Neural progenitor cell (in vitro differentiated cells): ENCODE data around the gene RAP1A. TPM values are rescaled to one million over a fixed set of nuclear protein-coding genes. Genes with fewer than 3 reads are reported as not detected.
"Not testable (repeated sequence)": the region's sequence is repeated elsewhere in the genome, so short reads cannot be mapped to it uniquely, and the experiment has no call there.

Experiments
- DNase-seq: peaks from one replicate; pipeline ENCODE4 v3.0.0-alpha.2; 2016; ENCODE audit warnings: low spot score
- H2AFZ ChIP-seq: fragments of 200-600 bp; sonication (generic); replicated peaks from 2 replicates; pipeline ENCODE4 v1.6.1; 2016; ENCODE audit warnings: antibody characterized with exemption
- H3F3A ChIP-seq: fragments of 200-600 bp; sonication (generic); 2 replicates; pipeline ENCODE4 v1.6.1; 2016; ENCODE audit warnings: antibody characterized with exemption, low read depth
- H3K27ac ChIP-seq: fragments of 200-600 bp; sonication (generic); 2 replicates; pipeline ENCODE4 v1.5.1; 2016; ENCODE audit warnings: mild to moderate bottlenecking
- H3K27me3 ChIP-seq: fragments of 200-600 bp; sonication (generic); 2 replicates; pipeline ENCODE4 v1.6.1; 2016; ENCODE audit warnings: mild to moderate bottlenecking, moderate library complexity
- H3K36me3 ChIP-seq: fragments of 200-600 bp; sonication (generic); 2 replicates; pipeline ENCODE4 v1.5.1; 2016
- H3K4me1 ChIP-seq: fragments of 200-600 bp; sonication (generic); 2 replicates; pipeline ENCODE4 v1.6.1; 2016; ENCODE audit warnings: mixed run types
- H3K4me2 ChIP-seq: fragments of 200-600 bp; sonication (generic); 2 replicates; pipeline ENCODE4 v1.6.1; 2016
- H3K4me3 ChIP-seq: fragments of 200-600 bp; sonication (generic); 2 replicates; pipeline ENCODE4 v1.5.1; 2016
- H3K79me2 ChIP-seq: fragments of 200-600 bp; sonication (generic); 2 replicates; pipeline ENCODE4 v1.6.1; 2016; ENCODE audit warnings: low read depth
- H3K9ac ChIP-seq: fragments of 200-600 bp; sonication (generic); 2 replicates; pipeline ENCODE4 v1.6.1; 2016
- H3K9me3 ChIP-seq: fragments of 200-600 bp; sonication (generic); 2 replicates; pipeline ENCODE4 v1.5.1; 2016; ENCODE audit warnings: low read depth
- H4K20me1 ChIP-seq: fragments of 200-600 bp; sonication (generic); 2 replicates; pipeline ENCODE4 v1.6.1; 2016; ENCODE audit warnings: low read depth
- H3K27ac Mint-ChIP-seq: 3 replicates; pipeline ENCODE4 v1.8.0; 2021; ENCODE audit warnings: mixed read lengths
- H3K27me3 Mint-ChIP-seq: 2 replicates; pipeline ENCODE4 v1.8.0; 2022; ENCODE audit warnings: low read depth, mild to moderate bottlenecking, inconsistent platforms, moderate library complexity, mixed read lengths; ENCODE audit not compliant: insufficient read depth
- H3K36me3 Mint-ChIP-seq: 3 replicates; pipeline ENCODE4 v1.8.0; 2021; ENCODE audit warnings: mixed read lengths
- H3K4me1 Mint-ChIP-seq: 3 replicates; pipeline ENCODE4 v1.8.0; 2021; ENCODE audit warnings: mixed read lengths
- H3K4me3 Mint-ChIP-seq: 3 replicates; pipeline ENCODE4 v1.8.0; 2021; ENCODE audit warnings: mild to moderate bottlenecking, moderate library complexity, mixed read lengths
- H3K9me3 Mint-ChIP-seq: 3 replicates; pipeline ENCODE4 v1.8.0; 2020; ENCODE audit warnings: mixed read lengths
- EZH2 ChIP-seq: fragments of 200-600 bp; sonication (generic); IDR thresholded peaks from 2 replicates; pipeline ENCODE4 v1.6.1; 2017; ENCODE audit warnings: antibody characterized with exemption, mild to moderate bottlenecking, moderate library complexity
- EZH2phosphoT487 ChIP-seq: fragments of 200-600 bp; sonication (generic); IDR thresholded peaks from 2 replicates; pipeline ENCODE4 v1.6.1; 2017; ENCODE audit warnings: antibody characterized with exemption
- total RNA-seq: library from RNA; depleted of rRNA; stranded (reverse); fragments of >200 nt; gene quantifications from 2 replicates; pipeline ENCODE4 v1.2.3, GENCODE V29; 2015; ENCODE audit warnings: low replicate concordance
- TF ChIP-seq, protein P1 (sequence below): fragments of 200-600 bp; sonication (generic); IDR thresholded peaks from 2 replicates; pipeline ENCODE4 v1.5.1; 2017; ENCODE audit warnings: antibody characterized with exemption, mild to moderate bottlenecking

Gene RAP1A
- total RNA-seq, 1 donor from 2014 or later, result 27.5 TPM

DNA sequence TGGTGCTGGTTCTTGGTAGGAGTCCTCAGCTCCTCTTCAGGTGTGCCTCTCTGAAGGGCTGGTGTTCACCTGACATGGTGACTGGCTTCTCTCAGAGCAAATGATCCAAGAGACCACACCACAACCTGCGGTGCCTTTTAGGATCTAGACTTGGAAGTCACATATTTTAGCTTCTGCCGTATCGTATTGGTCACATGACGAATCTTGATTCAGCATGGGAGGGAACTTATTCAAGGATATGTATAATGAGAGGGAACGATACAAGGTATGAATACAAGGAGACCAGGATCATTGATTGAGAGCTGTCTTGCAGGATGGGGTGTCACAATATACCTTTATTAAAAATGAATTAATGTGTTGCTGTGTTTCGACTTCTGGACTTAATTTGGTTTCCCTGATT is 58.0 kb downstream of the RAP1A start:
- no peaks in the 10 kb centered on the region for H3K36me3 ChIP-seq
- H3K4me3 ChIP-seq, result no peak overlapping the region
- H3K9ac ChIP-seq, result no peak overlapping the region
- no peak overlapping the region for H2AFZ ChIP-seq
- no peak overlapping the region for H3K4me2 ChIP-seq
- no peaks in the 10 kb centered on the region for H3K4me1 ChIP-seq
- peaks cover 39% of the 10 kb centered on the region for H3K79me2 ChIP-seq
- Mint-ChIP-seq H3K27me3 (no peaks in the 10 kb centered on the region), H3K27ac (no peak overlapping the region), H3K4me1 (no peaks in the 10 kb centered on the region), H3K9me3 (peaks cover 67% of the 10 kb centered on the region), H3K4me3 (no peak overlapping the region), H3K36me3 (peaks cover 45% of the 10 kb centered on the region)
- no peaks in the 10 kb centered on the region for H3K27me3 ChIP-seq
- no peak overlapping the region for H3K27ac ChIP-seq
- H3F3A ChIP-seq, result no peaks in the 10 kb centered on the region
- H3K9me3 ChIP-seq, result peaks cover 2% of the 10 kb centered on the region
- no peaks in the 10 kb centered on the region for H4K20me1 ChIP-seq
- TF ChIP-seq EZH2phosphoT487, result no peak
- no peak for TF ChIP-seq EZH2
- TF ChIP-seq, protein P1, sequence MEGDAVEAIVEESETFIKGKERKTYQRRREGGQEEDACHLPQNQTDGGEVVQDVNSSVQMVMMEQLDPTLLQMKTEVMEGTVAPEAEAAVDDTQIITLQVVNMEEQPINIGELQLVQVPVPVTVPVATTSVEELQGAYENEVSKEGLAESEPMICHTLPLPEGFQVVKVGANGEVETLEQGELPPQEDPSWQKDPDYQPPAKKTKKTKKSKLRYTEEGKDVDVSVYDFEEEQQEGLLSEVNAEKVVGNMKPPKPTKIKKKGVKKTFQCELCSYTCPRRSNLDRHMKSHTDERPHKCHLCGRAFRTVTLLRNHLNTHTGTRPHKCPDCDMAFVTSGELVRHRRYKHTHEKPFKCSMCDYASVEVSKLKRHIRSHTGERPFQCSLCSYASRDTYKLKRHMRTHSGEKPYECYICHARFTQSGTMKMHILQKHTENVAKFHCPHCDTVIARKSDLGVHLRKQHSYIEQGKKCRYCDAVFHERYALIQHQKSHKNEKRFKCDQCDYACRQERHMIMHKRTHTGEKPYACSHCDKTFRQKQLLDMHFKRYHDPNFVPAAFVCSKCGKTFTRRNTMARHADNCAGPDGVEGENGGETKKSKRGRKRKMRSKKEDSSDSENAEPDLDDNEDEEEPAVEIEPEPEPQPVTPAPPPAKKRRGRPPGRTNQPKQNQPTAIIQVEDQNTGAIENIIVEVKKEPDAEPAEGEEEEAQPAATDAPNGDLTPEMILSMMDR, result no peak
- no peak for DNase-seq

DNA sequence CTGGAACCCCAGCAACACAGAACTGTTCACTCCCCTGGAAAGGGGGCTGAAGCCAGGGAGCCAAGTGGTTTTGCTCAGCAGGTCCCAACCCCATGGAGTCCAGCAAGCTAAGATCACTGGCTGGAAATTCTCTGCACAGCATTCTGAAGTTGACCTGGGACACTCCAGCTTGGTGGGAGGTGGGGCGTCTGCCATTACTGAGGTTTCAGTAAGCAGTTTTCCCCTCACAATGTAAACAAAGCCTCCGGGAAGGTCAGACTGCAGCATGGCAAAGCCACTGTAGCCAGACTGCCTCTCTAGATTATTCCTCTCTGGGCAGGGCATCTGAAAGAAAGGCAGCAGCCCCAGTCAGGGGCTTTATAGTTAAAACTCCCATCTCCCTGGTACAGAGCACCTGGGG is 60.0 kb downstream of the RAP1A start:
- Mint-ChIP-seq H3K4me1 (no peaks in the 10 kb centered on the region), H3K9me3 (peaks cover 79% of the 10 kb centered on the region), H3K27me3 (no peaks in the 10 kb centered on the region), H3K4me3 (no peak overlapping the region), H3K36me3 (peaks cover 43% of the 10 kb centered on the region), H3K27ac (no peak overlapping the region)
- no peaks in the 10 kb centered on the region for H3K4me1 ChIP-seq
- H3K27ac ChIP-seq, result no peak overlapping the region
- TF ChIP-seq EZH2phosphoT487, result no peak
- no peak for TF ChIP-seq EZH2
- TF ChIP-seq, protein P1, result no peak
- H3K9me3 ChIP-seq, result peaks cover 5% of the 10 kb centered on the region
- H4K20me1 ChIP-seq, result no peaks in the 10 kb centered on the region
- DNase-seq, result no peak
- no peaks in the 10 kb centered on the region for H3K27me3 ChIP-seq
- H3K79me2 ChIP-seq, result peaks cover 22% of the 10 kb centered on the region
- H3K9ac ChIP-seq, result no peak overlapping the region
- H2AFZ ChIP-seq, result no peak overlapping the region
- H3F3A ChIP-seq, result no peaks in the 10 kb centered on the region
- H3K4me3 ChIP-seq, result no peak overlapping the region
- no peak overlapping the region for H3K4me2 ChIP-seq
- H3K36me3 ChIP-seq, result no peaks in the 10 kb centered on the region

DNA sequence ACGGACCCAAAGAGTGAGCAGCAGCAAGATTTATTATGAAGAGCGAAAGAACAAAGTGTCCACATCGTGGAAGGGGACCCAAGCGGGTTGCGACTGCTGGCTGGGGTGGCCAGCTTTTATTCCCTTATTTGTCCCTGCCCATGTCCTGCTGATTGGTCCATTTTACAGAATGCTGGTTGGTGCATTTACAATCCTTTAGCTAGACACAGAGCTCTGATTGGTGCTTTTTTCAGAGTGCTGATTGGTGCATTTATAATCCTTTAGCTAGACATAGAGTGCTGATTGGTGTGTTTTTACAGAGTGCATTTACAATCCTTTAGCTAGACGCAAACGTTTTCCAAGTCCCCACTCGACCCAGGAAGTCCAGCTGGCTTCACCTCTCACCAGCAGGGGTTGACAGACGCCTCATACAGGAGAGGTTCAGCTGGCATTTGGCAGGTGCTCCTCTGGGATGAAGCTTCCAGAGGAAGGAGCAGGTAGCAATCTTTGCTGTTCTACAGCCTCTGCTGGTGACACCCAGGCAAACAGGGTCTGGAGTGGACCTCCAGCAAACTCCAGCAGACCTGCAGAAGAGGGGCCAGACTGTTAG is 60.7 kb downstream of the RAP1A start:
- not testable (repeated sequence) for DNase-seq, H3K27ac Mint-ChIP-seq, H3K27me3 ChIP-seq, H4K20me1 ChIP-seq, H2AFZ ChIP-seq, H3K27me3 Mint-ChIP-seq, H3K4me1 Mint-ChIP-seq, H3K9me3 ChIP-seq, H3K4me3 Mint-ChIP-seq, H3K27ac ChIP-seq, H3K9ac ChIP-seq, H3K4me2 ChIP-seq, H3K4me1 ChIP-seq, H3K4me3 ChIP-seq, H3K36me3 ChIP-seq, H3F3A ChIP-seq
- H3K36me3 Mint-ChIP-seq, result peaks cover 45% of the 10 kb centered on the region
- peaks cover 14% of the 10 kb centered on the region for H3K79me2 ChIP-seq
- peaks cover 83% of the 10 kb centered on the region for H3K9me3 Mint-ChIP-seq

DNA sequence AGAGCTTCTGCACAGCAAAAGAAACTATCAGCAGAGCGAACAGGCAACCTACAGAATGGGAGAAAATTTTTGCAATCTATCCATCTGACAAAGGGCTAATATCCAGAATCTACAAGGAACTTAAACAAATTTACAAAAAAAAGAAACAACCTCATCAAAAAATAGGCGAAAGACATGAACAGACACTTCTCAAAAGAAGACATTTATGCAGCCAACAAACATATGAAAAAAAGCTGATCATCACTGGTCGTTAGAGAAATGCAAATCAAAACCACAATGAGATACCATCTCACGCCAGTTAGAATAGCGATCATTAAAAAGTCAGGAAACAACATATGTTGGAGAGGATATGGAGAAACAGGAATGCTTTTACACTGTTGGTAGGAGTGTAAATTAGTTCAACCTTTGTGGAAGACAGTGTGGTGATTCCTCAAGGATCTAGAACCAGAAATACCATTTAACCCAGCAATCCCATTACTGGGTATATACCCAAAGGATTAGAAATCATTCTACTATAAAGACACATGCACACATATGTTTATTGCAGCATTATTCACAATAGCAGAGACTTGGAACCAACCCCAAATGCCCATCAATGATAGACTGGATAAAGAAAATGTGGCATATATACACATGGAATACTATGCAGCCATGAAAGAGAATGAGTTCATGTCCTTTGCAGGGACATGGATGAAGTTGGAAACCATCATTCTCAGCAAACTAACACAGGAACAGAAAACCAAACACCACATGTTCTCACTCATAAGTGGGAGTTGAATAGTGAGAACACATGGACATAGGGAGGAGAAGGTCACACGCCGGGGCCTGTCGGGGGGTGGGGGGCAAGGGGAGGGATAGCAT is 65.9 kb downstream of the RAP1A start:
- H3K9me3 ChIP-seq, H3K27ac ChIP-seq, H3K4me1 Mint-ChIP-seq, H3K4me3 Mint-ChIP-seq, H3K79me2 ChIP-seq, H3K9ac ChIP-seq, H3K4me3 ChIP-seq, H4K20me1 ChIP-seq, H2AFZ ChIP-seq, H3K27me3 Mint-ChIP-seq, H3F3A ChIP-seq, H3K4me1 ChIP-seq, DNase-seq, H3K36me3 ChIP-seq, H3K27ac Mint-ChIP-seq, H3K4me2 ChIP-seq, H3K27me3 ChIP-seq: not testable (repeated sequence)
- Mint-ChIP-seq H3K36me3 (peaks cover 18% of the 10 kb centered on the region), H3K9me3 (peaks cover 54% of the 10 kb centered on the region)
